Stimulated activated CD8-positive, alpha-beta memory T cell treated with anti-CD3 and anti-CD28 coated beads, Interleukin-7, amount 100 ng/mL, for 1 hour (primary cell): ENCODE measurements around the gene CUL5.
"Not testable (repeated sequence)": the region's sequence is repeated elsewhere in the genome, so short reads cannot be mapped to it uniquely, and the experiment has no call there.

ENCODE experiments used
- DNase-seq, 2 donors: peaks; one replicate each; pipeline ENCODE4 v3.0.0-alpha.2; 2020; ENCODE audit warnings: low read depth in 2 of 2

Gene CUL5

DNA sequence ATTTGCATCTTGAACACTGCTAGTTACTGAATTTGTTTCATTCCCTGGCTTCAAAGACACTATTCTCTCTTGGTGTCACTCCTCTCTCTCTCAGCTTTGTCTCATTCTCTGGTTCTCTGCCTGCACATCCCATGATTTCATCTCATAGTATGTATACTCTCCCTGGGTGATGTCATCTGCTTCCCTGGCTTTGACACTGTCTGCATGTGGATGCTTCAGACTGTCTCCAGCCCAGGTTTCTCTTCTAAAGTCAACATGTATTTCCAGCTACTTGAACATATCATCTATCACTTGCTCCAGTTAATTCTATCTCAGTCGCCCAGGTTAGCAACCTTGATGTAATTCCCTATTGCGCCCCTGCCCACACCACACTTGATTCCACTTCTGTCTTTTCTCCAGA, 103.4 kb downstream of the CUL5 start:
- DNase-seq: no peak

DNA sequence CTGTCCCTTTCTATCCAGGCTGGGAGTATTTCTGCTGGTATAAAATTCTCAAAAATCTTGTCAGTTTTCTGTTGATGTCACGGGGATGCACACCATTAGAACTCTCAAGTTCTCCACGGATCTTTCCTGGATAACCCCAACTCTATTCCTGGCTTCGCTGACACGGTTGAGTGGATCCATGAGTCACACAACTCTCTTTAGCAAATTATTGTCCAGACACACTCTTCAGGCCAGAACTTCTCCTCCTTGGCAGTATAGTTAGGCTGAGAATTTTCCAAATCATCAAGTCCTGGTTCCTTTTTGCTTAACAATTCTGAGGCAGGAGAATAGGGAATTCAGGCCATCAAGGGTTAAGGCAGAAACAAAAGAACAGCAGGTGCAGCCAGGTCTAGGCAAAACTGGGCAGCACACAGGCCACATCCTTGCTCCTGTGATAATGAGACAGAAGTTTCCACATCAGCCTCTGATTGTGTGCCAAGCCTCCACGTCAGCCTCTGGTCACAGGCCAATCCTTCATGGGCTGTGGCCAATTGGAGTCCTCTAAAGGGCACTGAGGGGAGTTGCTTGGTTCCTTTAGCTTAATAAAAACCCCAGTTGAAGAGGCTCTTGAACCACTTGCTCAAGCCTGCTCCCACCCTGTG, 106.9 kb downstream of the CUL5 start:
- DNase-seq: no peak

DNA sequence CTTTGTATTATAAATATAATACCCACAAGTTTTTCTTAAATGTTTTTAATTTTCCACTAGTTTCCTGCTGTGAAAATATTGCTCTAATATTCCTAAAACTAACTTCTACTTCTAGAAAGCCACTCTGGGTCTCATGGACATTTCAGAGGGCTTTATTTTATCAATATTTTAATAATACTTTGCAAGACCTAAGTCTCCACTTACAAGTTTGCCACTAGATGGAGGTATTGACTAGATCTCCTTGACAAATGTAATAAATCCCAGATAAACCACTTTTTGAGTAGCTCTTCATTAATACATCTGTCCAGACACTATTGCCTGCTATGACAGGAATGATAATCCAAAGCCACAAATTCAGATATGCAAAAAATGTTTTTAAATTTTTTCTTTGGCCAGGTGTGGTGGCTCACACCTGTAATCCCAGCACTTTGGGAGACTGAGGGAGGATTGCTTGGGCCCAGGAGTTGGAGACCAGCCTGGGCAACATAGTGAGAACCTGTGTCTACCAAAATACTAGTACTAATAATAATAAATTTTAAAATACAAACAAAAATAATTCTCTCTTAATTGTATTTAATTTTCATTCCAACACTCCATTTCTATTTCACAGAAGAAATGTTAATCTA, 109.2 kb downstream of the CUL5 start:
- DNase-seq: no peak

DNA sequence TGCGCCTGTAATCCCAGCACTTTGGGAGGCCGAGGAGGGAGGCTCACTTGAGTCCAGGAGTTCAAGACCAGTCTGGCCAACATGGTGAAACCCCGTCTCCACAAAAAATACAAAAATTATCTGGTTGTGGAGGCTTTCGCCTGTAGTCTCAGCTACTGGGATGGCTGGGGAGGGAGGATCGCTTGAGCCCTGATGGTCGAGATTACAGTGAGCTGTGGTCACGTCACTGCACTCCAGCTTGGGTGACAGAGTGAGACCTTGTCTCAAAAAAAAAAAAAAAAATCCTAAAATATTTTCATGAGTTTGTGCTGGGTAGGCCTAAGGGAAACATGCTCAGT, 112.2 kb downstream of the CUL5 start:
- not testable (repeated sequence) for DNase-seq

DNA sequence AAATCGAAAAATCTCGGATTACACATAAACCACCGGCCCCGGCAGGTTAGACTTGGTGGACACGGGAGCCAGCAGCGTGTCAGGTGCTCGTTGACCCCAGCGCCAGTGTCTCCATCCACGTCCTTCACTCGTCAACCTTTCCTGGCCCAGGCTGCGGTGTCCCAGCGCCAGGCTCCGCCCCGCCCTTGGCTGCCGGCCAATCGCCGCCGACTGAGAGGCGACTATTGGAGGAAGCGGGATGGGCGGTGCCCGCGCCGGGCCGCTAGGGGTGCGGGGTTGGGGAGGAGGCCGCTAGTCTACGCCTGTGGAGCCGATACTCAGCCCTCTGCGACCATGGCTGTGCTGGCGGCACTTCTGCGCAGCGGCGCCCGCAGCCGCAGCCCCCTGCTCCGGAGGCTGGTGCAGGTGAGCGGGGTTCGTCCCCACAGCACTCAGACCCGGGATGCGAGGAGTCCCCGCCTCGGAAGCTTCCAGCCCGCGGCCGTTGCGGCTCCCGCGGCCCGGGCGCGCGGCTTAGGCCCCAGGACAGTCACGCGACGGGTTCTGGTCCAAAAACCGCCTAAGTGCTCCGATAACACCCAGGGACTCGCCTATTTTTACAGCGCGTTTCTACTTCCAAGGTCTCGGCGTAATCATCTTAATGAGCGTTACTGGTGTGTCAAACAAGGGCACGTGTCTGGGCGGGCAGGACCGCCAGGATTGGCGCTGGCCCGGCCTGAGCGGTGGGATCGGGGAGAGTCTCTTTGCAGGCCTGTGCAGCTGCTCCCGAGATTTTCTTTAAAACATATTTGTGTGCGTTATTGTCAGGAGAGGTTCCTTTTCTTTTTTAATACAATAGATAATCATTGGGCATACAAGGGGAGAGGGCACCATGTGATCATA, 112.8 kb downstream of the CUL5 start, which contains the start of gene ACAT1:
TSS of gene ACAT1 (plus strand) at position 294 of the 882 bp plus-strand sequence. CDS start at position 334, 40 bp downstream.
- DNase-seq: peak; percentile 92 to 95

DNA sequence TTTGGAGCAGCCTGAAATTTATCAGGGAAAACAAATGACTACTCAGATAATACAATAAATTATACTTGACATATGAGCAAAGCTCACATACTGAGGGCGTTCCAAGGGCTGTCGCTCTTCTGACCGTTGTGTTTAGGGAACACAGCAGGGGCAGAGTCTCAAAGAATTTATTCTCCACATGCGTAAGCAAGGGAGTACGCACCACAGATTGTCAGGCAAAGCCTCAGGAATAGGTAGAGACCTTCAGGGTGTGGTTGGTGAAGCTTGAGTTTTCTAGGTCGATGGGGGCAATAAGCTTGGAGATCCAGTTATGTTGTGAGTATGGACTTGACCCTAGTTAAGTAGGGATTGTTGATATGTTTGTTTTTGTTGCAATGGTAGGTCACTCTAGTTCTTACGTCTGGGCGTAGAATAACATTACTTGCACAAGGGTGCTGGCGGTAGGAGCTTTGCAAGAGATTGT, 113.5 kb downstream of the CUL5 start:
- no peak for DNase-seq

DNA sequence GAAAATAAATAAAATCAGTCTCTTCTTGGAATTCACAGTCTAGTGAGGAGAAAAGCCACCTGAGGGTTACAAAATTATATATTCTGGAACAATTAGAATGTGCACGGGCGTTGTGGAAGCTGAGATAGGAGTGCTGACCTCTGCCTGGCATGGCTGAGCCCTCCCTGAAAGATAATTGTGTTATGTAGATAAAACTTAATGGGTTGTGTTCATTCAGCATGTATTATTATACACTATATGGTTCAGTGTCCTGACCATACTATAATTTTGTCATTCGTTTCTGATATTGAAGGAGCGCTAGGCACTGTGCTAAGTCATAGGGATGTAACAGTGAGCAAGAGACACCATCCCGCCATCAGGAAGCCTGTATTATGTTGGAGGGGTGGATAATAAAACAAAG, 116.4 kb downstream of the CUL5 start:
- DNase-seq: no peak

DNA sequence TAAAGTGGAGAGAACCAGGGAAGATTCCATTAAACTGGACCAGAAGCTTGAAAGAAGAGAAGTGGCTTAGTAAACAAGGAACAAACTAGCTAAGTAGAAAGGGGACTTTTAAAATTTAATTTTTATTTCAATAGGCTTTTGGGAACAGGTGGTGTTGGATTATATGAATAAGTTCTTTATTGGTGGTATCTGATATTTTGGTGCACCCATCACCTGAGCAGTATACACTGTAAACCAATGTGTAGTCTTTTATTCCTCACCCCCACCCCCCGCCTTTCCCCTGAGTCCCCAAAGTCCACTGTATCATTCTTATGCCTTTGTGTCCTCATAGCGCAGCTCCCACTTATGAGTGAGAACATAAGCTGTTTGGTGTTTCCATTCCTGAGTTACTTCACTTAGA, 120.1 kb downstream of the CUL5 start:
- no peak for DNase-seq

DNA sequence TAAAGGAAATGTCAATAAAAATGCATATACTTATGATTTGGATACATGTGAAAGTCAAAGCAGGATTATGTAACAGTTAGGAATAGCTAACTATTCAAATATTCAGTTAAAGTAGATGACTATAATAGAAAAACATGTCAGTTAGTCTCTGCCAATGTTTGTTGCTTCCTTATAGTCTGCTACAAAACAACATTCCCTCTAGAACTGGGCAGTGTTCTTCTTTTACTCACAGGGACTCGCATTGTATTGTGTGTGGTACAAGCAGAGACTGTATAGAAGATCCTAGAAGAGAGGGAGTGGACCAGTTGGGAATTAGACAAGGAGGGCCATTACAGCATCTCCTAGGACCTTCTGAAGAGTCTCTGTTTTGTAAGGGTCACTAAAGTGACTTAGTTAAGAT, 123.3 kb downstream of the CUL5 start:
- no peak for DNase-seq

DNA sequence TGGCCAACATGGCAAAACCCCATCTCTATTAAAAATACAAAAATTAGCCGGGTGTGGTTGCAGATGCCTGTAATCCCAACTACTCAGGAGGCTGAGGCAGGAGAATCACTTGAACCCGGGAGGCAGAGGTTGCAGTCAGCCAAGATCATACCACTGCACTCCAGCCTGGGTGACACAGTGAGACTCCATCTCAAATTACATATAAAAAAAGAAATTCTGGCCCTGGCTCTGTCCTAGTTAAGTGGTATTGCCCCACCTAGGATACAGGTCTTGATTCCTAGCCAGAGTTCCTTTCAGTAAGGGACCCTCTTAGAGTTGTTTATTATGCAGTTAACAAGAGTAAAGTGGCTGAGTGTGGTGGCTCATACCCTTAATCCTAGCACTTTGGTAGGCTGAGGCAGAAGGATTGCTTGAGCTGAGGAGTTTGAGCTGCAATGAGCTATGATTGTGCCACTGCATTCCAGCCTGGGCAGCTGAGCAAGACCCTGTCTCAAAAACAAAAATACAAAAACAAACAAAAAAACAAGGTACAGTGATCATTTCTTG, 124.4 kb downstream of the CUL5 start:
- DNase-seq: not testable (repeated sequence)

DNA sequence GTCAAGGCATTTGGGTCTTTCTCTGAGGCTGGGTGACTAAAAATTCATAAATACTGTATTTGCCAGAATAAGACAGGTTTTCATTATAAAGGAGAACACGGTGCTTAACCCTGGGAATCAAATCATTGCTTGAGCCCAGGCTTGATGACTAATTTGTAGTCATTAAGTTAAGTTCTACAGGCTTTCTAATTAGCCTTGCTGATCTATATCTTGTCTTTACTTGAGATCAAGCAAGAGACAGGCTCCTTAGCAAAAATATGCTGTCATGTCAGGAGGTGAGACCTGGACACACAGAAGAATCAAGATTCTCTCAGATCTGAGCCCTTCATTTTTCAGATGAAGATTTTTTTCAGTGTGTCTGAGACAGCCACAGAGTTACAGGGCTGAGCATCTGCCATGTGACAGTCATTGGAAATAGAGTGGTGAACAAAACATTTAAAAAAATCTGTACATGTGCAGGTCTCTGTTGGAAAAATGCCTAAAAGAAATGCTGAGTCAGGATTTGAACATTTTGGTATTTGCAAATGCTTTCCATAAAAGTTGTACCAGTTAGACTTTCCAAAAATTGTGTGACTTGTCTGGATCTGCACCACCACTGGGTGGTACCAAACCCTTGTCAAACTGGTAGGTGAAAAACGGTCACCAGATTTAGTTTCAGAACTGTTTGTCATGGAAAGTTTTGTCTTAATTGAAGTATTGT, 127.3 kb downstream of the CUL5 start:
- no peak for DNase-seq

DNA sequence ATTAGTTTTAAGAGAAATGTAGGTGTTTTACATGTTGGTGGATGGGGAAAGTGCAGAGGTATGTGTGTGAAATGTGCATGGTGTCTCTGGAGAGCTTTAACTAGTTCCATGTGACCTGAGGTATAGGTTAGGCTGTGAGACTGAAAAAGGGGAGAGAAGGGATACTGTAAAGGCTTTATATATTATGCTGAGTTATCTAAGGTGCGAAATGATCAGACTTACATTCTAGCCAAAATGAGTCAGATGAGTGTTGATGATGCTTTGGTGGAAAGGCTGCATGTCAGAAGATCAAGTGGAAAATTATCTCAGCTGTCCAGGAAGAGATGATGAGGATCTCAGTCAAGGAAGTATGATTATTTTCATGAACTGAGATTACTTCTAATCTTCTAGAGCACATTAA, 128.5 kb downstream of the CUL5 start:
- DNase-seq: no peak

DNA sequence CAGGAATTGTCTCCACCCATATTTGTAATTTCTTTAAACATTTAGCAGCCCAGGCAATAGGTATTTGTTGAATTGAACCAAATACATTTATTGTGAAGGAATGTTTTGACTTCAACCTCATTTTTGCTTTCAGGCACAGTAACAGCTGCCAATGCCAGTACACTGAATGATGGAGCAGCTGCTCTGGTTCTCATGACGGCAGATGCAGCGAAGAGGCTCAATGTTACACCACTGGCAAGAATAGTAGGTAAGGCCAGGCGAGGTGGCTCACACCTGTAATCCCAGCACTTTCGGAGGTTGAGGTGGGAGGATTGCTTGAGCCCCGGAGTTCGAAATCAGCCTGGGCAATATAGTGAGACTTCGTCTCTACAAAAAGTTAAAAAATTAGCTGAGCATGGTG, 133.6 kb downstream of the CUL5 start:
- no peak for DNase-seq

DNA sequence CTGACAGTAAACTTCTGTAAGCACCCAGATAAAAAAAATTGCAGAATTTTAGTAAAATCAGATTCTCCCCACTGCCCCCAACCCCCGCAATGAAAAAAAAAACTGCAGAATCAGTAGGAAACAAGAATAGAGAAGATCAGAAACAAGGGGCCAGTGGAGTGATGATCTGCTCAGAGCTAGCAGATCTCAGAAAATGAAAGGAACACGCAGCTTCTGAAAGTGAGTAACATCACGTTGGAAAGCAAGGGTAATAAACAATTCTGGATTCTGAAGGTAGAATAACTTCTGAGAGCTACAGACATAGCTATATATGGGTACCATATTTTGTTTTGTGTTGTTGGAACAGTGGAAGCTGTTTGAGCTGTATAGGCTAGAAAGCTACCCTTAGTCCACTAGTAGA, 135.9 kb downstream of the CUL5 start:
- DNase-seq: no peak

DNA sequence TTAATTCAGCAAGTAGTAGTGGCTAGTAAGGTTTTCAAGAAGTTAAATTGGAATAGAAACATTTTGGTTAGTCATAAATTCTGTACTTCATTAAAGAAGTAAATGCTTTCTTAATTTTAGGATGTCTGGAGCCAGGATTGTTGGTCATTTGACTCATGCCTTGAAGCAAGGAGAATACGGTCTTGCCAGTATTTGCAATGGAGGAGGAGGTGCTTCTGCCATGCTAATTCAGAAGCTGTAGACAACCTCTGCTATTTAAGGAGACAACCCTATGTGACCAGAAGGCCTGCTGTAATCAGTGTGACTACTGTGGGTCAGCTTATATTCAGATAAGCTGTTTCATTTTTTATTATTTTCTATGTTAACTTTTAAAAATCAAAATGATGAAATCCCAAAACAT, 138.5 kb downstream of the CUL5 start:
- no peak for DNase-seq

DNA sequence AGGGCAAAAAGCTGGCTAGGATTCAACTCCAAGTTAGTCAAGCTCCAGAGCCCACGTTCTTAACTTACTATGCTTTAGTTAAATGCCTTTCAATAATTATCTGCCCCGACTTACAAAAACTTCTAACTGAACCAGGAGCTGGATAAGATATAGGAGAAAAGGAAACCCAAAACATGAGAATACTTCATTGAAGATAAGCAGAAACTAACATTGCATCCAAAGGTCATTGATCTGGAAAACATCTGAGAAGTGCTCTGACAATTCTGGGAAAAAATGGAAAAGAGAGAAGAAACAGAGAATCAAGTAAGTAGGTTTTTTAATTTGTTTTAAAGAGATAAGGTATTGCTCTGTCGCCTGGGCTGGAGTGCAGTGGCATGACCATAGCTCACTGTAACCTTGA, 139.9 kb downstream of the CUL5 start:
- no peak for DNase-seq

DNA sequence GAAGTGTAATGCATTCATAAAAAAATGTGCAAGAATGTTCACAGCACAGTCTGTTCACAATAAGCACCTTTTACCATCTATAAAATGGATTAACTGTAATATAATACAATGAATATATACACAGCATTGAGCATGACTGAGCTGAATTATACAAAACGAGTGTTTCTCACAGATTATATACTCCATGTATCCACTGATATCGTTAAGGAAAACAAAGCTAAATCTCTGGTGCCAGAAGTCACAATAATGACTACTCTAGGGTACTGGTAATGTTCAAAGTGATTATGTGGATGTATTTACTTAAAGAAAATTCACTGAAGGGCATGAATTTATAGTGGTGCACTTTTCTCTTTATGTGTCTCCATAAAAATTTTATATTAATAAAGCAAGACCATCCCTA, 145.9 kb downstream of the CUL5 start:
- DNase-seq: no peak
